Measurements from ENCODE around the gene PHACTR2. TPM values are rescaled to one million over a fixed set of nuclear protein-coding genes. Genes with fewer than 3 reads are reported as not detected.

PHACTR2 gene
- total and polyA plus RNA-seq, 2 of the 13 experiments (the other 11 are each of a cell fraction or from before 2014, with no cell fraction given), result 11.3 to 28.2 TPM

GRCh38 chr6:143842902-143843676 lies 165.3 kb downstream of the PHACTR2 start, which contains the start of gene LTV1 (continued):
- TF ChIP-seq SP1 (IDR thresholded peaks at IDR 0.05) (peak; percentile 77), SP1 (CRISPR knock-in tag; IDR thresholded peaks at IDR 0.05) (peak; percentile 83), ZSCAN21 (CRISPR knock-in tag; IDR thresholded peaks at IDR 0.05; ENCODE audit: borderline replicate concordance) (peak; percentile 96; the same call in 1 of the 2 replicates), EP300 (IDR thresholded peaks at IDR 0.05; ENCODE audit: low read depth in 2 of 2, low read length in 2 of 2) (no peak; a peak in 2 of 4 replicates), EP300 (CRISPR knock-in tag; IDR thresholded peaks at IDR 0.05; ENCODE audit: borderline replicate concordance) (peak; percentile 73), DRAP1 (CRISPR knock-in tag; IDR thresholded peaks at IDR 0.05) (peak; percentile 88), ZNF670 (CRISPR knock-in tag; IDR thresholded peaks at IDR 0.05; ENCODE audit: borderline replicate concordance) (peak; percentile 99), SALL1 (CRISPR knock-in tag; IDR thresholded peaks at IDR 0.05) (peak; percentile 99), MEIS1 (CRISPR knock-in tag; IDR thresholded peaks at IDR 0.05; ENCODE audit: borderline replicate concordance) (peak; percentile 92), SMC3 (IDR thresholded peaks at IDR 0.05; ENCODE audit: low read length) (no peak), NR2F6 (IDR thresholded peaks at IDR 0.05) (no peak), NR2F6 (CRISPR knock-in tag; IDR thresholded peaks at IDR 0.05) (peak; percentile 50), ZBTB39 (CRISPR knock-in tag; IDR thresholded peaks at IDR 0.05) (peak; percentile 91), RBM22 (optimal IDR thresholded peaks at IDR 0.05; ENCODE audit: low read length) (peak; percentile 58), HBP1 (CRISPR knock-in tag; IDR thresholded peaks at IDR 0.05; ENCODE audit: low read depth) (peak; percentile 92)
- TF ChIP-seq, protein P1, sequence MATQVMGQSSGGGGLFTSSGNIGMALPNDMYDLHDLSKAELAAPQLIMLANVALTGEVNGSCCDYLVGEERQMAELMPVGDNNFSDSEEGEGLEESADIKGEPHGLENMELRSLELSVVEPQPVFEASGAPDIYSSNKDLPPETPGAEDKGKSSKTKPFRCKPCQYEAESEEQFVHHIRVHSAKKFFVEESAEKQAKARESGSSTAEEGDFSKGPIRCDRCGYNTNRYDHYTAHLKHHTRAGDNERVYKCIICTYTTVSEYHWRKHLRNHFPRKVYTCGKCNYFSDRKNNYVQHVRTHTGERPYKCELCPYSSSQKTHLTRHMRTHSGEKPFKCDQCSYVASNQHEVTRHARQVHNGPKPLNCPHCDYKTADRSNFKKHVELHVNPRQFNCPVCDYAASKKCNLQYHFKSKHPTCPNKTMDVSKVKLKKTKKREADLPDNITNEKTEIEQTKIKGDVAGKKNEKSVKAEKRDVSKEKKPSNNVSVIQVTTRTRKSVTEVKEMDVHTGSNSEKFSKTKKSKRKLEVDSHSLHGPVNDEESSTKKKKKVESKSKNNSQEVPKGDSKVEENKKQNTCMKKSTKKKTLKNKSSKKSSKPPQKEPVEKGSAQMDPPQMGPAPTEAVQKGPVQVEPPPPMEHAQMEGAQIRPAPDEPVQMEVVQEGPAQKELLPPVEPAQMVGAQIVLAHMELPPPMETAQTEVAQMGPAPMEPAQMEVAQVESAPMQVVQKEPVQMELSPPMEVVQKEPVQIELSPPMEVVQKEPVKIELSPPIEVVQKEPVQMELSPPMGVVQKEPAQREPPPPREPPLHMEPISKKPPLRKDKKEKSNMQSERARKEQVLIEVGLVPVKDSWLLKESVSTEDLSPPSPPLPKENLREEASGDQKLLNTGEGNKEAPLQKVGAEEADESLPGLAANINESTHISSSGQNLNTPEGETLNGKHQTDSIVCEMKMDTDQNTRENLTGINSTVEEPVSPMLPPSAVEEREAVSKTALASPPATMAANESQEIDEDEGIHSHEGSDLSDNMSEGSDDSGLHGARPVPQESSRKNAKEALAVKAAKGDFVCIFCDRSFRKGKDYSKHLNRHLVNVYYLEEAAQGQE (IDR thresholded peaks at IDR 0.05; ENCODE audit: borderline replicate concordance in 1 of 2, low read depth in 1 of 2, low read length in 2 of 2), result peak in 1 of 2 experiments; percentile 65; a peak in 1 of 4 replicates
- TF ChIP-seq, protein P2, sequence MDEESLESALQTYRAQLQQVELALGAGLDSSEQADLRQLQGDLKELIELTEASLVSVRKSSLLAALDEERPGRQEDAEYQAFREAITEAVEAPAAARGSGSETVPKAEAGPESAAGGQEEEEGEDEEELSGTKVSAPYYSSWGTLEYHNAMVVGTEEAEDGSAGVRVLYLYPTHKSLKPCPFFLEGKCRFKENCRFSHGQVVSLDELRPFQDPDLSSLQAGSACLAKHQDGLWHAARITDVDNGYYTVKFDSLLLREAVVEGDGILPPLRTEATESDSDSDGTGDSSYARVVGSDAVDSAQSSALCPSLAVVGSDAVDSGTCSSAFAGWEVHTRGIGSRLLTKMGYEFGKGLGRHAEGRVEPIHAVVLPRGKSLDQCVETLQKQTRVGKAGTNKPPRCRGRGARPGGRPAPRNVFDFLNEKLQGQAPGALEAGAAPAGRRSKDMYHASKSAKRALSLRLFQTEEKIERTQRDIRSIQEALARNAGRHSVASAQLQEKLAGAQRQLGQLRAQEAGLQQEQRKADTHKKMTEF (CRISPR knock-in tag; IDR thresholded peaks at IDR 0.05), result peak; percentile 99
- TF ChIP-seq, protein P3, sequence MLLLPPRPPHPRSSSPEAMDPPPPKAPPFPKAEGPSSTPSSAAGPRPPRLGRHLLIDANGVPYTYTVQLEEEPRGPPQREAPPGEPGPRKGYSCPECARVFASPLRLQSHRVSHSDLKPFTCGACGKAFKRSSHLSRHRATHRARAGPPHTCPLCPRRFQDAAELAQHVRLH (CRISPR knock-in tag; IDR thresholded peaks at IDR 0.05; ENCODE audit: borderline replicate concordance, low read depth), result peak; percentile 98; the same call in 1 of the 2 replicates
- TF ChIP-seq, protein P4, sequence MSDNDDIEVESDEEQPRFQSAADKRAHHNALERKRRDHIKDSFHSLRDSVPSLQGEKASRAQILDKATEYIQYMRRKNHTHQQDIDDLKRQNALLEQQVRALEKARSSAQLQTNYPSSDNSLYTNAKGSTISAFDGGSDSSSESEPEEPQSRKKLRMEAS (IDR thresholded peaks at IDR 0.05), result peak; percentile 100

Measured in HepG2 (cell line).